ENCODE results near the gene CYP3A7. TPM values are rescaled to one million over a fixed set of nuclear protein-coding genes. Genes with fewer than 3 reads are reported as not detected.

CYP3A7 gene
- total and polyA plus RNA-seq, 2 of the 13 experiments (the other 11 are each of a cell fraction or from before 2014, with no cell fraction given) = 5.8 to 6.4 TPM

GRCh38 chr7:99677648-99678045 lies 57.3 kb downstream of the CYP3A7 start (continued):
- peak; percentile 58; the same call in 1 of the 2 replicates for TF ChIP-seq ZNF691 (CRISPR knock-in tag; IDR thresholded peaks at IDR 0.05; ENCODE audit: borderline replicate concordance, low read depth)
- TF ChIP-seq MAZ (IDR thresholded peaks at IDR 0.05; ENCODE audit: borderline replicate concordance, low read depth, low read length) = no peak
- TF ChIP-seq MAZ (CRISPR knock-in tag; IDR thresholded peaks at IDR 0.05; ENCODE audit: low read depth) = 0 out of 2 replicates have a peak, but pooled peaks have one; percentile 19
- no peak for TF ChIP-seq ZNF777 (CRISPR knock-in tag; IDR thresholded peaks at IDR 0.05)
- no peak for TF ChIP-seq ZBTB40 (IDR thresholded peaks at IDR 0.05)
- peak; percentile 53; the same call in 1 of the 2 replicates for TF ChIP-seq ZBTB40 (CRISPR knock-in tag; IDR thresholded peaks at IDR 0.05)
- TF ChIP-seq ZNF749 (CRISPR knock-in tag; IDR thresholded peaks at IDR 0.05; ENCODE audit: borderline replicate concordance) = no peak
- TF ChIP-seq KDM6A (CRISPR knock-in tag; IDR thresholded peaks at IDR 0.05; ENCODE audit: low read depth) = no peak
- TF ChIP-seq ZFP36L1 (CRISPR knock-in tag; IDR thresholded peaks at IDR 0.05) = no peak
- no peak for TF ChIP-seq ZNF124 (CRISPR knock-in tag; IDR thresholded peaks at IDR 0.05)
- peak; percentile 73; the same call in 1 of the 2 replicates for TF ChIP-seq ZNF607 (CRISPR knock-in tag; IDR thresholded peaks at IDR 0.05; ENCODE audit: borderline replicate concordance)
- TF ChIP-seq MAFK (conservative IDR thresholded peaks at IDR 0.05 in 1 of 2, IDR thresholded peaks at IDR 0.05 in 1 of 2; ENCODE audit: low read length in 2 of 2) = no peak
- TF ChIP-seq JDP2 (CRISPR knock-in tag; IDR thresholded peaks at IDR 0.05; ENCODE audit: borderline replicate concordance) = no peak
- no peak for TF ChIP-seq HNRNPL (IDR thresholded peaks at IDR 0.05; ENCODE audit: low read depth, low read length)
- no peak for TF ChIP-seq ARID2 (CRISPR knock-in tag; IDR thresholded peaks at IDR 0.05; ENCODE audit: borderline replicate concordance)
- TF ChIP-seq MED8 (CRISPR knock-in tag; IDR thresholded peaks at IDR 0.05; ENCODE audit: insufficient replicate concordance) = peak; percentile 49
- TF ChIP-seq ZBTB10 (CRISPR knock-in tag; IDR thresholded peaks at IDR 0.05; ENCODE audit: borderline replicate concordance) = no peak
